Stomach smooth muscle (tissue), 2 donors: Measurements from ENCODE around the gene HIF3A.
"Not testable (repeated sequence)": the region's sequence is repeated elsewhere in the genome, so short reads cannot be mapped to it uniquely, and the experiment has no call there.

Experiments used
- H3K27ac ChIP-seq: one replicate; pipeline ENCODE4 v1.7.0; 2013; ENCODE audit warnings: mild to moderate bottlenecking, low read length, inconsistent platforms
- H3K27me3 ChIP-seq, 2 donors: one replicate each; pipeline ENCODE4 v1.7.0; 2013; ENCODE audit warnings: low read length in 2 of 2; ENCODE audit not compliant: insufficient read depth in 2 of 2, control insufficient read depth in 1 of 2
- H3K36me3 ChIP-seq, 2 donors: one replicate each; pipeline ENCODE4 v1.7.0; 2013; ENCODE audit warnings: low read length in 2 of 2; ENCODE audit not compliant: control insufficient read depth in 2 of 2, insufficient read depth in 2 of 2
- H3K4me1 ChIP-seq: one replicate; pipeline ENCODE4 v1.7.0; 2013; ENCODE audit warnings: low read length; ENCODE audit not compliant: control insufficient read depth, insufficient read depth
- H3K4me3 ChIP-seq, 2 donors: one replicate each; pipeline ENCODE4 v1.7.0; 2013; ENCODE audit warnings: low read length in 2 of 2
- H3K9ac ChIP-seq, 2 donors: one replicate each; pipeline ENCODE4 v1.7.0; 2013; ENCODE audit warnings: low read length in 2 of 2, mild to moderate bottlenecking in 1 of 2
- H3K9me3 ChIP-seq, 2 donors: one replicate each; pipeline ENCODE4 v1.7.0; 2013; ENCODE audit warnings: low read length in 2 of 2; ENCODE audit not compliant: control insufficient read depth in 2 of 2
- donor health status: healthy.
- donor health status: Pancreatic carcinoma.

Gene HIF3A

GRCh38 chr19:46270521-46271256, 26.2 kb upstream of the HIF3A start:
- Histone ChIP-seq H3K27me3 (peaks cover 0 to 2% of the 10 kb centered on the region in 2 donors), H3K36me3 (no peaks in the 10 kb centered on the region), H3K27ac (no peak overlapping the region), H3K9me3 (no peaks in the 10 kb centered on the region), H3K4me1 (peaks cover 4% of the 10 kb centered on the region), H3K9ac (no peak overlapping the region), H3K4me3 (no peak overlapping the region)

- H3K9ac ChIP-seq, result no peak overlapping the region
- H3K9me3 ChIP-seq, result no peaks in the 10 kb centered on the region
- no peak overlapping the region for H3K4me3 ChIP-seq
- peaks cover 0 to 2% of the 10 kb centered on the region in 2 donors for H3K27me3 ChIP-seq
- peaks cover 4% of the 10 kb centered on the region for H3K4me1 ChIP-seq
- no peak overlapping the region for H3K27ac ChIP-seq
- no peaks in the 10 kb centered on the region for H3K36me3 ChIP-seq
Measured at GRCh38 chr19:46271481-46272197, 25.2 kb upstream of the HIF3A start.

- H3K4me1 ChIP-seq, H3K9ac ChIP-seq, H3K9me3 ChIP-seq, H3K36me3 ChIP-seq, H3K4me3 ChIP-seq, H3K27me3 ChIP-seq, H3K27ac ChIP-seq: not testable (repeated sequence)
Measured at GRCh38 chr19:46273931-46274330, 22.9 kb upstream of the HIF3A start.

GRCh38 chr19:46279177-46279576, 17.7 kb upstream of the HIF3A start:
- no peak overlapping the region for H3K9ac ChIP-seq
- H3K27ac ChIP-seq, result no peak overlapping the region
- peaks cover 2 to 5% of the 10 kb centered on the region in 2 donors for H3K27me3 ChIP-seq
- H3K4me3 ChIP-seq, result no peak overlapping the region
- H3K4me1 ChIP-seq, result no peaks in the 10 kb centered on the region
- no peaks in the 10 kb centered on the region for H3K9me3 ChIP-seq
- H3K36me3 ChIP-seq, result no peaks in the 10 kb centered on the region

GRCh38 chr19:46283771-46284170, 13.1 kb upstream of the HIF3A start:
- no peak overlapping the region for H3K27ac ChIP-seq
- H3K9ac ChIP-seq, result no peak overlapping the region

GRCh38 chr19:46284635-46285034, 12.2 kb upstream of the HIF3A start:
- Histone ChIP-seq H3K9ac (no peak overlapping the region), H3K27ac (no peak overlapping the region), H3K36me3 (no peaks in the 10 kb centered on the region), H3K4me3 (no peak overlapping the region), H3K9me3 (no peaks in the 10 kb centered on the region), H3K4me1 (peaks cover 8% of the 10 kb centered on the region), H3K27me3 (no peaks in the 10 kb centered on the region)

More at GRCh38 chr19:46283771-46284170, 13.1 kb upstream of the HIF3A start:
- Histone ChIP-seq H3K9me3 (no peaks in the 10 kb centered on the region), H3K27me3 (peaks cover 2 to 4% of the 10 kb centered on the region in 2 donors), H3K36me3 (no peaks in the 10 kb centered on the region), H3K4me3 (no peak overlapping the region), H3K4me1 (no peaks in the 10 kb centered on the region)

- no peak overlapping the region for H3K27ac ChIP-seq
- H3K36me3 ChIP-seq, result no peaks in the 10 kb centered on the region
- H3K9ac ChIP-seq, result no peak overlapping the region
- no peaks in the 10 kb centered on the region for H3K27me3 ChIP-seq
- H3K9me3 ChIP-seq, result peaks cover 5 to 15% of the 10 kb centered on the region in 2 donors
- peaks cover 9% of the 10 kb centered on the region for H3K4me1 ChIP-seq
- H3K4me3 ChIP-seq, result no peak overlapping the region
Measured at GRCh38 chr19:46287585-46287984, 9.3 kb upstream of the HIF3A start.

- Histone ChIP-seq H3K9ac (no peak overlapping the region), H3K4me3 (no peak overlapping the region), H3K4me1 (peaks cover 9% of the 10 kb centered on the region), H3K9me3 (peaks cover 5 to 15% of the 10 kb centered on the region in 2 donors), H3K27me3 (no peaks in the 10 kb centered on the region), H3K36me3 (no peaks in the 10 kb centered on the region), H3K27ac (peak overlapping the region; percentile 73)
Measured at GRCh38 chr19:46288896-46289588, 7.8 kb upstream of the HIF3A start.

GRCh38 chr19:46289724-46290619, 6.9 kb upstream of the HIF3A start:
- Histone ChIP-seq H3K36me3 (no peaks in the 10 kb centered on the region), H3K9ac (no peak overlapping the region), H3K9me3 (peaks cover 5 to 15% of the 10 kb centered on the region in 2 donors), H3K27ac (peak overlapping the region; percentile 73), H3K4me3 (no peak overlapping the region), H3K27me3 (no peaks in the 10 kb centered on the region), H3K4me1 (peaks cover 9% of the 10 kb centered on the region)

- peaks cover 13% of the 10 kb centered on the region for H3K4me1 ChIP-seq
- H3K4me3 ChIP-seq, result no peak overlapping the region
- no peaks in the 10 kb centered on the region for H3K36me3 ChIP-seq
- H3K27me3 ChIP-seq, result no peaks in the 10 kb centered on the region
- H3K27ac ChIP-seq, result no peak overlapping the region
- H3K9ac ChIP-seq, result no peak overlapping the region
- H3K9me3 ChIP-seq, result peaks cover 5 to 15% of the 10 kb centered on the region in 2 donors
Measured at GRCh38 chr19:46291829-46292228, 5.0 kb upstream of the HIF3A start.
